ENCODE results near the gene PCDHGB5.

DNA sequence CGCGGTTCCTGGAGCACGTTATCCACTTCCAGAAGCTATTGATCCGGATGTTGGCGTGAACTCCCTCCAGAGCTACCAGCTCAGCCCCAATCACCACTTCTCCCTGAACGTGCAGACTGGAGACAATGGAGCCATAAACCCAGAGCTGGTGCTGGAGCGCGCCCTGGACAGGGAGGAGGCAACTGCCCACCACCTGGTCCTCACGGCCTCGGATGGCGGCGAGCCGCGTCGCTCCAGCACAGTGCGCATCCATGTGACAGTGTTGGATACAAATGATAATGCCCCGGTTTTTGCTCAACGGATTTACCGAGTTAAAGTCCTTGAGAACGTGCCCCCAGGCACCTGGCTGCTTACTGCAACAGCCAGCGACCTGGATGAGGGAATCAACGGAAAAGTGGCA, 5.6 kb downstream of the PCDHGB5 start:
- TF ChIP-seq, protein P1, sequence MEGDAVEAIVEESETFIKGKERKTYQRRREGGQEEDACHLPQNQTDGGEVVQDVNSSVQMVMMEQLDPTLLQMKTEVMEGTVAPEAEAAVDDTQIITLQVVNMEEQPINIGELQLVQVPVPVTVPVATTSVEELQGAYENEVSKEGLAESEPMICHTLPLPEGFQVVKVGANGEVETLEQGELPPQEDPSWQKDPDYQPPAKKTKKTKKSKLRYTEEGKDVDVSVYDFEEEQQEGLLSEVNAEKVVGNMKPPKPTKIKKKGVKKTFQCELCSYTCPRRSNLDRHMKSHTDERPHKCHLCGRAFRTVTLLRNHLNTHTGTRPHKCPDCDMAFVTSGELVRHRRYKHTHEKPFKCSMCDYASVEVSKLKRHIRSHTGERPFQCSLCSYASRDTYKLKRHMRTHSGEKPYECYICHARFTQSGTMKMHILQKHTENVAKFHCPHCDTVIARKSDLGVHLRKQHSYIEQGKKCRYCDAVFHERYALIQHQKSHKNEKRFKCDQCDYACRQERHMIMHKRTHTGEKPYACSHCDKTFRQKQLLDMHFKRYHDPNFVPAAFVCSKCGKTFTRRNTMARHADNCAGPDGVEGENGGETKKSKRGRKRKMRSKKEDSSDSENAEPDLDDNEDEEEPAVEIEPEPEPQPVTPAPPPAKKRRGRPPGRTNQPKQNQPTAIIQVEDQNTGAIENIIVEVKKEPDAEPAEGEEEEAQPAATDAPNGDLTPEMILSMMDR (IDR thresholded peaks at IDR 0.05) = no peak
- TF ChIP-seq POLR2A (IDR thresholded peaks at IDR 0.05) = no peak
